LNCaP clone FGC (cell line): ENCODE results near the gene BIRC5.

ENCODE experiments used
- DNase-seq: peaks from one replicate; pipeline ENCODE4 v3.0.0-alpha.2; 2011; ENCODE audit warnings: low read depth
- H3K4me3 ChIP-seq: 2 replicates; pipeline ENCODE4 v1.5.1; 2011; ENCODE audit warnings: mild to moderate bottlenecking, low read depth, low read length, control low read depth
- CTCF ChIP-seq: IDR thresholded peaks from 2 replicates; pipeline ENCODE4 v1.5.1; 2012; ENCODE audit warnings: mild to moderate bottlenecking; ENCODE audit not compliant: control insufficient read depth, insufficient read depth; ENCODE audit errors: extremely low read depth

BIRC5 gene

GRCh38 chr17:78175643-78175981 is 38.4 kb upstream of the BIRC5 start:
- H3K4me3 ChIP-seq: peak overlapping the region; percentile 39
- DNase-seq: no peak
- no peak for TF ChIP-seq CTCF

GRCh38 chr17:78176548-78177025 is 37.5 kb upstream of the BIRC5 start:
- no peak overlapping the region for H3K4me3 ChIP-seq
- DNase-seq: no peak

GRCh38 chr17:78179372-78179771 is 34.7 kb upstream of the BIRC5 start:
- no peak overlapping the region for H3K4me3 ChIP-seq
- DNase-seq: no peak
- TF ChIP-seq CTCF: no peak

More at GRCh38 chr17:78176548-78177025, 37.5 kb upstream of the BIRC5 start:
- peak; percentile 76 for TF ChIP-seq CTCF

GRCh38 chr17:78180083-78180482 is 34.0 kb upstream of the BIRC5 start:
- TF ChIP-seq CTCF: no peak
- H3K4me3 ChIP-seq: no peak overlapping the region
- no peak for DNase-seq

- no peak for DNase-seq
- H3K4me3 ChIP-seq: no peak overlapping the region
- no peak for TF ChIP-seq CTCF
Measured at GRCh38 chr17:78180508-78180907, 33.5 kb upstream of the BIRC5 start.

- H3K4me3 ChIP-seq: no peak overlapping the region
- DNase-seq: no peak
- no peak for TF ChIP-seq CTCF
Measured at GRCh38 chr17:78182504-78182903, 31.5 kb upstream of the BIRC5 start.

- peak overlapping the region; percentile 34 for H3K4me3 ChIP-seq
- no peak for TF ChIP-seq CTCF
- DNase-seq: no peak
Measured at GRCh38 chr17:78183916-78184315, 30.1 kb upstream of the BIRC5 start.
